ENCODE measurements around the gene MAP3K14.
A peak's percentile ranks its signal among the peaks of the same experiment; 100 is the strongest.

The MAP3K14 gene

DNA sequence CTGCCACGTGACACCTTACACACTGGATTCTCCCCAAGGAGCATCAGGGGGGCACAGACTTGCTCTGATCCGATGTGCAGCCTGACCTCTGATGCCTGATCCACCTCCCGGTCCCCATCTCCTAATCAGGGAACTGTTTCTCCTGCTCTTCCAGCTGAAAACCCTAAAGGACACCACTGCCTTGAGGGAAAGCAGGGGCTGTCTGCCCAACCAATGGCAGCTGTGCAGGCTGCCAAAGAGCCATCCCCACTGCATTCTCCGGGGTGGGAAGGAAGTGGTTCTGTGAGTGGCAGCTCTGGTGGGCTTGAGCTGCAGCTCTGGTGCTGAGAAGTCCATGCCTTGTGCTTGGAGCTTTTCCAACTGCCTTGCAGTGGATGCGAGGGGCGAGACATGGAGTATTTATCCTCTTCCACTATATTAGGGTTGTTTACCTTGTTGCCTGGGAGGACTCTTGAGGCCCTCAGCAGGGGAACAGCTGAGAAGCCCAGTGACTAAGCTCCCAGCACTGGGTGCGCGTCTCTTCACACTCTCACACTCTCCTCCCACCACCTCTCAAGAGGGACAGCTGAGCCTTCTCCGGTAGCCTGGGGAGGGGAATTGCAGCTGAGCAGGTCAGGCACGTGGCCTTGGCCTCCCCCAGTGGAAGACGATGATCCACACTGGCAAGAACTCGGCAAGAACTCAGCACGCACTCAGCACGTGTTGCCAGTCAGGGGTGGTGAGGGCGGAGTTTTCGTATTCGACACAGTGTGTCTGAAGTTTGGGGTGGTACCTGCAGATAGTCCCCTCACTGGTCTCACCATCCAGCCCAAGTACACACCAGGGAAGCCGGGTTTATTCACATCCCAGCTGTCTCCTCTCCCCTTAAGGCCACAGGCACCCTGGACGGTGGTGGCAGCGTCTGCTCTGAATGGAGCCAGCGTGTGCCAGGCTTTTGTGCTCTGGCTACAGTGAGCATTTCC lies 33.9 kb downstream of the MAP3K14 start:
- DNase-seq (ENCODE audit: low read depth): no peak

- DNase-seq (ENCODE audit: low read depth): no peak
Observed at GRCh38 chr17:45279898-45280297, 36.9 kb downstream of the MAP3K14 start.

- DNase-seq (ENCODE audit: low read depth): no peak
Observed at GRCh38 chr17:45277992-45278391, 38.8 kb downstream of the MAP3K14 start.

- DNase-seq (ENCODE audit: low read depth): peak; percentile 84
Observed at GRCh38 chr17:45277216-45277849, 39.5 kb downstream of the MAP3K14 start.

- DNase-seq (ENCODE audit: low read depth): no peak
Observed at GRCh38 chr17:45276031-45276430, 40.8 kb downstream of the MAP3K14 start.

GRCh38 chr17:45274033-45274432 lies 42.8 kb downstream of the MAP3K14 start:
- no peak for DNase-seq (ENCODE audit: low read depth)

- DNase-seq (ENCODE audit: low read depth): no peak
Observed at GRCh38 chr17:45273551-45273957, 43.3 kb downstream of the MAP3K14 start.

- no peak for DNase-seq (ENCODE audit: low read depth)
Observed at GRCh38 chr17:45271603-45272002, 45.2 kb downstream of the MAP3K14 start.

- DNase-seq (ENCODE audit: low read depth): peak; percentile 53
Observed at GRCh38 chr17:45270828-45271418, 45.9 kb downstream of the MAP3K14 start.

GRCh38 chr17:45269912-45270311 lies 46.9 kb downstream of the MAP3K14 start:
- no peak for DNase-seq (ENCODE audit: low read depth)

GRCh38 chr17:45267436-45268055 lies 49.3 kb downstream of the MAP3K14 start:
- no peak for DNase-seq (ENCODE audit: low read depth)

DNA sequence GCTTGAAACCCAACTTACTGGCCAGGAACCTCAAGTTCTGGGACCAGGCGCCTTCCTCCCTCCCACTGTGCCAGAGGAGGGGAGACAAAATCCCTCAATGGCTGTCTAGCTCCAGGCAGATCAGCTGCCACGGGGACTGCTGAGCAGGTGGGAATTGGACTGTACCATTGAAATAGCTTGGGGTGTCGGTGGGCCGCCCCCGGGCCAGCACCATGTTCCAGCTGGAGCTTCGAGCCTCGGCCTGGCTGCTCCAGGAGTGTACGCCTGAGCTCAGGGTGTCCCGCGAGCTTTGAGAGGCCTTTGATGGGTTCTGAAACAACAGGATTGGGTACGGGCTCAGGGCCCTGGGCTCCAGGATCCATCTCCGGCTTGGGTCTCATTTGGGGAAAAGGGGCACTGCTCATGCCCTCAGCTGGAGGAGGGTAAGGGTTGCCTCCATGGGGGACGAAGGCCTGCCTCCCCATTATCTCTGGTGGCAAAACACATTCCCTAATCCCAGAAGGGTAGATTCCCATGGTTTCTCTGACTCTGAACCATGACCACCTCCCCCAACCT lies 50.4 kb downstream of the MAP3K14 start:
- DNase-seq (ENCODE audit: low read depth): no peak

DNA sequence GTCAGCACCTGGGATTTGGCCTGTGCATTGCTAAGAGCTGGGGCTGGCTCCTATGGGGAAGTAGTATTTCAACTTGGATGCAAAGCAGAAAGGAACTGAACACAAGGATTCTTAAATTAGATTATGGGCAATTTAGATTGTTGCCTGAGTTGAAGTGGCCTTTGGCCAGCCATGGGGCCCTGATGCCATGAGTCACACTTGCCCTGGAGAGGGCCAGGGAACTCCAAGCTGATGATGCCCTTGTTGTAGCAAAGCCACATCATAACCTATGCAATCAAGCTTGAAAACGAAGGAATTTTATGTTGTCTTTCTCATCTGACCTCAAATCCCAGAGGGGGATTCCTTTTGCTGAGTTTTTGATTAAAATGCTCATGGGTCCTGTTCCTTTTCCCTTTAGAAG lies 51.0 kb downstream of the MAP3K14 start:
- no peak for DNase-seq (ENCODE audit: low read depth)

- no peak for DNase-seq (ENCODE audit: low read depth)
Observed at GRCh38 chr17:45264988-45265387, 51.8 kb downstream of the MAP3K14 start.

DNA sequence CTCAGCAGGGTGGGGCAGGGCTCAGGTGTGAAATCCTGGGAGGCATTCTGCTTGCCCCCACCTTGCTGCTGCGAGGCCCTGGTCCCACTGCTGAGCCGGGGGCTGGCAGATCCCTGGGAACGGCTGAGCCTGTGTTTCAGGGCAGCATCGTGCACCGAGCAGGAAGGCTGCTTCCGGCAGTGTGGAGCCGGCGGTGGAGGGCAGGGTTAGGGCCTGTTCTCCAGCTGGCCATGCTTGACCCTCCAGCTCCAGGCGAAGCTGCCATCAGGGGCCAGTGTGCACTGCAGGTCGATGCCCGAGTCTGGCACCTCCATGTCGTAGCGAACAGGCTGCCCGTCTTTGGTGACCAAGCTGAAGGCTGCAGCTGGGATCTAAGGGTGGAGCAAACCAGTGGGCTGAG lies 52.4 kb downstream of the MAP3K14 start:
- no peak for DNase-seq (ENCODE audit: low read depth)

GRCh38 chr17:45263477-45263860 lies 53.4 kb downstream of the MAP3K14 start:
- no peak for DNase-seq (ENCODE audit: low read depth)

DNA sequence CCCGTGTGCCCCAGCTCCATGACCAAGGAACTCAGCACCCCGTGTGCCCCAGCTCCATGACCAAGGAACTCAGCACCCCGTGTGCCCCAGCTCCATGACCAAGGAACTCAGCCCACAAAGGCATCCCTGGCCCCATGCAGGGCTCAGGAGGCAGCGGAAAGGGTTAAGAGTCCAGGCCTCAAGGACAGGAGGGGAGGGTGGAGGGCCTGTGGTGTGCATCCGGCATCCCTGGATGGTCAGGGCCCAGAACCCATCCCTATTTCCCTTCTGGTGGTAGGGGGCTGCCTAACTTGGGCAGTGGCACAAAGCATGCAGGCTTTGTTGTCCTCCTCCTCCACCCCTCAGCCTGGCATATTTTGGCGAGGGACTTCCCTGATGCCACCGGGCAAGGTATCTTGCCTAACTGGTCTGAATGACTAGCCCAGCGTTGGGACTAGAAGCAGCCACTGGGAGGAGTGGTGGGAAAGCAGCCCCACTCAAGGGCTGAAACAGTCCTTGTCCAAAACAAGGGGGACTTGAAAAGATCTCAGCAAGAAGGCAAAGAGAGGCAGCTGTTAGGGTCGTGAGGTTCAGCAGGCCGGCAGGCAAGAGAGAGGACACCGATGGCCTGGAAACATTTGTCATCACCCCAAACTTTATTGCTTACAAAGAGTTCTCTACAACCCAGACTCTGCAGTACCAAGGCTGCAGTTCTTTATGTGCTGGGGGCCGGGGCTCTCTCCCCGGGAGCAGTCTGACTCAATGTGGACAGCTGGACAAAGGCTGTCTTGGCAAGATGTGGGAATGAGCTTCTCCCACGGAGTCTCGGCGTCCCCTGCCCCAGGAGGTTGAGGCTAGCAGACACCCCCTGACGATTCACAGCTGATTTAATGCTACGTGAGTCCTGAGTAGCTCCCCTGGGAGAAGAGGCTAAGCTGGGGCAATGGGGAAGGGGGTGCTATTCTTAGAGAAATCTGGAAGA lies 54.0 kb downstream of the MAP3K14 start:
- DNase-seq (ENCODE audit: low read depth): no peak

- peak; percentile 52 for DNase-seq (ENCODE audit: low read depth)
Observed at GRCh38 chr17:45261577-45262515, 55.0 kb downstream of the MAP3K14 start, which contains the start of gene SPATA32. TSS of gene SPATA32 (minus strand) at chr17:45262094. CDS start at chr17:45262016, 78 bp downstream.

DNA sequence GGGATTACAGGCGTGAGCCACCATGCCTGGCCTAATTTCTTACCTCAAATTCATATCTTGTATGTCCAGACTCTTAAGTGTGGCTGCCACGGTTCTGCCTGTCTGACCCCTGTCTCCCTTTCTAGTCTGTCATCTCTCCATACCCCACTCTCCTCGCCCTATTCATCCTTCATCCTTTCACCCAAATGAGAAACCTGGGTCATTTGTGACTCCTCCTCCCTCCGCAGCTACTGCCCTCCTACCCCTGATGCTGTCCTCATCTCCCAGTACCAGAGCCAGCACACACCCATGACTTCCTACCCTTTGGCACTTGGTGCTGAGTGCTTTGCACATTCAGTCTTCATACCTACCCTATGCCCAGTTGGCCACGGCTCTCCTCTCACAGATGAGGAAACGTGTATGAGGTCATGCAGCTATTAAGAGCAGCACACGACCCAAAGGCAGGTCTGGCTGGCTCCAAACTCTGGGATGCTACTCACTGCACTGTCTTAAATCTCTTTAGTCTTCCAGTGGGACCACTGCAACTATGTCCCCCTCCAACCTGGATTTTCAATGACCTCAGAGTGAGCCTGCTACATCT lies 56.5 kb downstream of the MAP3K14 start:
- DNase-seq (ENCODE audit: low read depth): no peak

Data from T follicular helper cell (primary cell).